Measurements from ENCODE around the gene NBPF1. TPM values are rescaled to one million over a fixed set of nuclear protein-coding genes. Genes with fewer than 3 reads are reported as not detected.
A peak's percentile ranks its signal among the peaks of the same experiment; 100 is the strongest.
"Not testable (repeated sequence)": the region's sequence is repeated elsewhere in the genome, so short reads cannot be mapped to it uniquely, and the experiment has no call there.

The NBPF1 gene
- total RNA-seq, 1 experiment from 2014 or later = 27.7 TPM

- H4K91ac ChIP-seq (ENCODE audit: insufficient read length, low read depth, low read length); H2BK120ac ChIP-seq (ENCODE audit: low read depth, low read length, poor library complexity, severe bottlenecking); H3T11ph ChIP-seq (ENCODE audit: low read length); H3K27me3 ChIP-seq (ENCODE audit: insufficient read depth, low read length); H4K20me1 ChIP-seq (ENCODE audit: control insufficient read depth, insufficient read depth, insufficient read length); H3K79me1 ChIP-seq (ENCODE audit: insufficient read depth, low read depth, low read length, poor library complexity, severe bottlenecking); H4K8ac ChIP-seq (replicated peaks; ENCODE audit: insufficient read length, low read depth, low read length); H3K23ac ChIP-seq (ENCODE audit: insufficient read length, low read depth, low read length); H3K27ac Mint-ChIP-seq; H3K56ac ChIP-seq (ENCODE audit: insufficient read length, low read depth, low read length); H2BK15ac ChIP-seq (ENCODE audit: low read depth, low read length); H3K9me3 ChIP-seq (ENCODE audit: control insufficient read depth, low read depth, low read length); H3K4me1 ChIP-seq (ENCODE audit: insufficient read depth, low read length); H2BK12ac ChIP-seq (ENCODE audit: insufficient read length, low read depth, low read length); H2AK5ac ChIP-seq (ENCODE audit: insufficient read length, low read length); DNase-seq; H3K9me3 Mint-ChIP-seq; H3K36me3 Mint-ChIP-seq (ENCODE audit: insufficient read depth in 1 of 3, low read depth in 3 of 3); H2BK5ac ChIP-seq (ENCODE audit: insufficient read length, low read length); H3K27ac ChIP-seq (ENCODE audit: insufficient read length, low read depth, low read length); H2BK20ac ChIP-seq (ENCODE audit: low read depth, low read length, poor library complexity, severe bottlenecking); H3K9ac ChIP-seq (ENCODE audit: extremely low read depth, insufficient read length, low read length); H3K79me2 ChIP-seq (ENCODE audit: insufficient read depth, low read length); H3K23me2 ChIP-seq (ENCODE audit: insufficient read length, low read depth, low read length, poor library complexity, severe bottlenecking); H3K14ac ChIP-seq (ENCODE audit: insufficient read depth, low read length); H4K5ac ChIP-seq (ENCODE audit: insufficient read length, low read depth, low read length); H3K18ac ChIP-seq (ENCODE audit: insufficient read length, low read depth, low read length); H3K4ac ChIP-seq (ENCODE audit: low read depth, low read length); H2AFZ ChIP-seq (ENCODE audit: low read length): not testable (repeated sequence)
- peaks cover 38% of the 10 kb centered on the region for H3K27me3 Mint-ChIP-seq (ENCODE audit: low read depth)
- peak overlapping the region; percentile 86 to 93 for H3K4me3 Mint-ChIP-seq
- WGBS (ENCODE audit: extremely low coverage, insufficient read length, low lambda C conversion rate) = no CpG with 5 or more reads among the region's 22 CpGs
- H3K4me2 ChIP-seq (ENCODE audit: insufficient read depth, insufficient read length, low read length) = peak overlapping the region; percentile 35
- H3K4me1 Mint-ChIP-seq = peaks cover 29% of the 10 kb centered on the region in 2 experiments
Observed at GRCh38 chr1:16535898-16536297, 77.5 kb downstream of the NBPF1 start.

GRCh38 chr1:16535487-16535886 lies 77.9 kb downstream of the NBPF1 start:
- not testable (repeated sequence) for H2BK20ac ChIP-seq (ENCODE audit: low read depth, low read length, poor library complexity, severe bottlenecking); H3K14ac ChIP-seq (ENCODE audit: insufficient read depth, low read length); H4K20me1 ChIP-seq (ENCODE audit: control insufficient read depth, insufficient read depth, insufficient read length); H3K4me1 ChIP-seq (ENCODE audit: insufficient read depth, low read length); H3K79me2 ChIP-seq (ENCODE audit: insufficient read depth, low read length); H3K27ac ChIP-seq (ENCODE audit: insufficient read length, low read depth, low read length); H3K9me3 Mint-ChIP-seq; H3K9me3 ChIP-seq (ENCODE audit: control insufficient read depth, low read depth, low read length); H3K9ac ChIP-seq (ENCODE audit: extremely low read depth, insufficient read length, low read length); H3T11ph ChIP-seq (ENCODE audit: low read length); H2AFZ ChIP-seq (ENCODE audit: low read length); H3K18ac ChIP-seq (ENCODE audit: insufficient read length, low read depth, low read length); H3K56ac ChIP-seq (ENCODE audit: insufficient read length, low read depth, low read length); H3K36me3 Mint-ChIP-seq (ENCODE audit: insufficient read depth in 1 of 3, low read depth in 3 of 3); H2BK5ac ChIP-seq (ENCODE audit: insufficient read length, low read length); H4K8ac ChIP-seq (replicated peaks; ENCODE audit: insufficient read length, low read depth, low read length); H2BK120ac ChIP-seq (ENCODE audit: low read depth, low read length, poor library complexity, severe bottlenecking); H2BK12ac ChIP-seq (ENCODE audit: insufficient read length, low read depth, low read length); H3K23ac ChIP-seq (ENCODE audit: insufficient read length, low read depth, low read length); H3K4ac ChIP-seq (ENCODE audit: low read depth, low read length); H3K79me1 ChIP-seq (ENCODE audit: insufficient read depth, low read depth, low read length, poor library complexity, severe bottlenecking); H2AK5ac ChIP-seq (ENCODE audit: insufficient read length, low read length); H2BK15ac ChIP-seq (ENCODE audit: low read depth, low read length); H3K27me3 ChIP-seq (ENCODE audit: insufficient read depth, low read length); H4K91ac ChIP-seq (ENCODE audit: insufficient read length, low read depth, low read length); H3K23me2 ChIP-seq (ENCODE audit: insufficient read length, low read depth, low read length, poor library complexity, severe bottlenecking); H4K5ac ChIP-seq (ENCODE audit: insufficient read length, low read depth, low read length)
- peak; percentile 68 for DNase-seq
- Mint-ChIP-seq H3K4me3 (peak overlapping the region; percentile 86 to 93), H3K27me3 (ENCODE audit: low read depth) (peaks cover 38% of the 10 kb centered on the region), H3K27ac (peak overlapping the region in 1 of 3 experiments; percentile 64; a peak in 1 of 7 replicates), H3K4me1 (peaks cover 26% of the 10 kb centered on the region in 2 experiments)
- H3K4me2 ChIP-seq (ENCODE audit: insufficient read depth, insufficient read length, low read length) = peak overlapping the region; percentile 35
- no CpG with 5 or more reads among the region's 34 CpGs for WGBS (ENCODE audit: extremely low coverage, insufficient read length, low lambda C conversion rate)
